Adrenal gland (tissue), 12 donors: ENCODE measurements around the gene AP2A2. TPM values are rescaled to one million over a fixed set of nuclear protein-coding genes. Genes with fewer than 3 reads are reported as not detected.

Experiments used
- DNase-seq, 7 donors: peaks; one replicate each; pipeline ENCODE4 v3.0.0-alpha.2; 2019 to 2020
- H3K27ac ChIP-seq, 5 donors: fragments of 200-600 bp; sonication (generic) in 4 of 5; 1 replicate in 3 of 5; 2 replicates in 2 of 5; pipeline versions ENCODE4 v1.5.1 to v1.8.0; 2016 to 2020; ENCODE audit warnings: mild to moderate bottlenecking in 1 of 5
- H3K27me3 ChIP-seq: fragments of 200-600 bp; 2 replicates; pipeline ENCODE4 v1.8.0; 2021
- H3K36me3 ChIP-seq, 2 donors: fragments of 200-600 bp; replicated peaks in 1 of 2; 1 replicate in 1 of 2; 2 replicates in 1 of 2; pipeline versions ENCODE4 v1.5.1 to v1.8.0; 2018 to 2022
- H3K4me1 ChIP-seq, 2 donors: fragments of 200-600 bp; replicated peaks in 1 of 2; 1 replicate in 1 of 2; 2 replicates in 1 of 2; pipeline versions ENCODE4 v1.5.1 to v1.8.0; 2018 to 2021
- H3K4me3 ChIP-seq, 4 donors: fragments of 200-600 bp; sonication (generic) in 3 of 4; one replicate each; pipeline ENCODE4 v1.5.1; 2016 to 2018
- H3K9me3 ChIP-seq, 3 donors: fragments of 200-600 bp; sonication (generic) in 1 of 3; replicated peaks in 1 of 3; 1 replicate in 2 of 3; 2 replicates in 1 of 3; pipeline versions ENCODE4 v1.5.1 to v1.8.0; 2016 to 2021
- POLR2A ChIP-seq, 2 donors: fragments of 450-650 bp; IDR thresholded peaks; one replicate each; pipeline ENCODE4 v1.6.1; 2017; ENCODE audit warnings: antibody characterized with exemption in 2 of 2, mild to moderate bottlenecking in 2 of 2, moderate library complexity in 1 of 2
- WGBS, 4 donors: extraction: QIAGEN DNeasy Blood & Tissue Kit in 2 of 4; methylation state at CpG; one replicate each; pipeline versions ENCODE4 v1.1.5 to v1.1.7; 2013 to 2017; 5-methylcytosine and 5-hydroxymethylcytosine counted together
- intact Hi-C, 2 donors: fragments of 100-400 bp; cut with DNase I; formaldehyde crosslinking; loops; one replicate each; pipeline versions ENCODE4 v1.14.1 to v1.15.0; 2022 to 2023
- polyA plus RNA-seq, 3 donors: library from polyadenylated mRNA; stranded (reverse); fragments of 200-250 nt in 2 of 3; fragments of 350-450 nt in 1 of 3; fragmentation: Illumina TruSeq in 1 of 3; extraction: RNeasy Lipid Tissue Mini Kit (QIAGEN cat#74804) in 1 of 3; gene quantifications; one replicate each; pipeline ENCODE4 v1.2.3, GENCODE V29; 2013 to 2014
- total RNA-seq, 9 donors: library from RNA; depleted of rRNA in 4 of 9; stranded (reverse); fragments of >200 nt in 4 of 9; fragments of 120-200 nt in 1 of 9; fragmentation: NEBNext Ultra II Directional in 1 of 9; extraction: Animal tissue kit (Norgen Biotek cat#: 25700) in 1 of 9; gene quantifications; one replicate each; pipeline versions ENCODE4 v1.1.0 to v1.2.4, GENCODE V29; 2013 to 2023
- TF ChIP-seq, protein P1 (sequence below), 6 experiments: fragments of 450-650 bp in 4 of 6; fragments of 200-600 bp in 2 of 6; sonication (generic) in 1 of 6; IDR thresholded peaks; 1 replicate in 5 of 6; 2 replicates in 1 of 6; pipeline versions ENCODE4 v1.5.1 to v1.8.0; 2016 to 2021; ENCODE audit warnings: antibody characterized with exemption in 6 of 6, mild to moderate bottlenecking in 2 of 6, moderate library complexity in 1 of 6
- donor health status: healthy with polysubstance abuse.
- donor health status: Bipolar disorder and iron deficiency.
- donor health status: DM: yes; HTN: yes; CAD: no.
- donor health status: DM: no; HTN: no; CAD: no.
- donor health status: DM: no; HTN: no; CAD: no.
- donor health status: DM: yes; HTN: yes; CAD: no.

AP2A2 gene
- total and polyA plus RNA-seq, 12 donors, result 15.3 to 115 (median 73.1) TPM

DNA sequence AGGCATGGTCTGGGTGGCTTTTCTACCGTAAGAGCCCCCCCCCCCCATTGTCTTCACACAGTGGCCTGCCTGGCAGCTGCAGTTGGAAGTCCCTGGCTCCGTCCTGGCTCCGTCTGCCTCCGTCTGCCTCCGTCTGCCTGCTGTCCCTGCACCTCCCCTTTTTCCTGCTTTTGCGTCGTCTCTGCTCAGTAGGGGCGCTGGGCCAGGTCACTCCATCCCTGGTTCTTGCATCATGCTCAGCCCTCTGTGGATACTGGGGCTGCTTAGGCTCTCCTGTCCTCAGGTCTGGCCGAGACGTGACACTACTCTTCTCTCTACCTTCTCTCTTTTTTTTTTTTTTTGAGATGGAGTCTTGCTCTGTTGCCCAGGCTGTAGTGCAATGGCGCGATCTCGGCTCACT, 27.8 kb downstream of the AP2A2 start:
- H3K4me1 ChIP-seq, result peaks cover 0 to 18% of the 10 kb centered on the region in 2 donors
- no peak overlapping the region for H3K4me3 ChIP-seq
- H3K27me3 ChIP-seq, result no peaks in the 10 kb centered on the region
- peaks cover 0 to 5% of the 10 kb centered on the region in 2 donors for H3K36me3 ChIP-seq
- DNase-seq, result no peak
- WGBS, 4 donors, result 80 to 85% (median 82%) methylated on average over 13 of the region's 13 CpGs
- intact Hi-C loops, result no loop called here
- H3K27ac ChIP-seq, result no peak overlapping the region
- TF ChIP-seq, protein P1, sequence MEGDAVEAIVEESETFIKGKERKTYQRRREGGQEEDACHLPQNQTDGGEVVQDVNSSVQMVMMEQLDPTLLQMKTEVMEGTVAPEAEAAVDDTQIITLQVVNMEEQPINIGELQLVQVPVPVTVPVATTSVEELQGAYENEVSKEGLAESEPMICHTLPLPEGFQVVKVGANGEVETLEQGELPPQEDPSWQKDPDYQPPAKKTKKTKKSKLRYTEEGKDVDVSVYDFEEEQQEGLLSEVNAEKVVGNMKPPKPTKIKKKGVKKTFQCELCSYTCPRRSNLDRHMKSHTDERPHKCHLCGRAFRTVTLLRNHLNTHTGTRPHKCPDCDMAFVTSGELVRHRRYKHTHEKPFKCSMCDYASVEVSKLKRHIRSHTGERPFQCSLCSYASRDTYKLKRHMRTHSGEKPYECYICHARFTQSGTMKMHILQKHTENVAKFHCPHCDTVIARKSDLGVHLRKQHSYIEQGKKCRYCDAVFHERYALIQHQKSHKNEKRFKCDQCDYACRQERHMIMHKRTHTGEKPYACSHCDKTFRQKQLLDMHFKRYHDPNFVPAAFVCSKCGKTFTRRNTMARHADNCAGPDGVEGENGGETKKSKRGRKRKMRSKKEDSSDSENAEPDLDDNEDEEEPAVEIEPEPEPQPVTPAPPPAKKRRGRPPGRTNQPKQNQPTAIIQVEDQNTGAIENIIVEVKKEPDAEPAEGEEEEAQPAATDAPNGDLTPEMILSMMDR (IDR thresholded peaks at IDR 0.05), result no peak
- no peak for TF ChIP-seq POLR2A (IDR thresholded peaks at IDR 0.05)
- no peaks in the 10 kb centered on the region for H3K9me3 ChIP-seq

DNA sequence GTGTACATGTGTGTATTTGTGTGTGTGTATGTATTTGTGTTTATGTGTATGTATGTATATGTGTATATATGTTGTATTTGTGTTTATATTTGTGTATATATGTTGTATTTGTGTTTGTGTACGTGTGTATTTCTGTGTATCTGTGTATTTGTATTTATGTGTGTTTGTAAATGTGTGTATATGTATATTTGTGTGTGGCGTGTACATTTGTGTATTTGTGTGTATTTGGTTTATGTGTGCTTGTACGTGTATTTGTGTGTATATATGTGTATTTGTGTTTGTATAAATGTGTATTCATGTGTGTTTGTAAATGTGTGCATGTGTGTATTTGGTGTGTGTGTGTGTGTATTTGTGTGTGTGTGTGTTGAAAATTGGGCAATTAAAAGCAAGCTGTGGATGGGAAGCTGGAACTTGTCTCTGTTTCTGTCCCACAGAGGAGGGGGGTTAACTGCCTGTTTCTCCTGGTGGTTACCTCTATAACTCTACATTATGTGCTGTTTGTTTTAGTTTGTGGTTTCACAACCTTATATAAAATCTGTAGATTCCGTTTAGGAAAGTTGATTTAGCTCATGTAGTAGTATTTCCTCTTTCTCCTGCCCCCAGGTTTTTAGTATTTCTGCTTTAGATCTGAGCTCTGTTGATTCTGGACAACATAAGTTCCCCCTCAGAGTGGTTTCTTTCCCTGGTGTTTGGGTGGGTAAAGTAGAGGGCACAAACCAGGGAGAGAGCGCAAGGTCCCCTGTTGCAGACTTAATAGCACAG, 28.9 kb downstream of the AP2A2 start:
- H3K9me3 ChIP-seq, result no peaks in the 10 kb centered on the region
- 78 to 88% (median 84%) methylated on average over 5 of the region's 5 CpGs for WGBS, 4 donors
- no peak overlapping the region for H3K4me3 ChIP-seq
- peaks cover 0 to 18% of the 10 kb centered on the region in 2 donors for H3K4me1 ChIP-seq
- no peaks in the 10 kb centered on the region for H3K27me3 ChIP-seq
- DNase-seq, result no peak
- TF ChIP-seq POLR2A (IDR thresholded peaks at IDR 0.05), result no peak
- TF ChIP-seq, protein P1 (IDR thresholded peaks at IDR 0.05), result no peak
- H3K36me3 ChIP-seq, result peaks cover 0 to 8% of the 10 kb centered on the region in 2 donors
- intact Hi-C loops, result no loop called here
- no peak overlapping the region for H3K27ac ChIP-seq

DNA sequence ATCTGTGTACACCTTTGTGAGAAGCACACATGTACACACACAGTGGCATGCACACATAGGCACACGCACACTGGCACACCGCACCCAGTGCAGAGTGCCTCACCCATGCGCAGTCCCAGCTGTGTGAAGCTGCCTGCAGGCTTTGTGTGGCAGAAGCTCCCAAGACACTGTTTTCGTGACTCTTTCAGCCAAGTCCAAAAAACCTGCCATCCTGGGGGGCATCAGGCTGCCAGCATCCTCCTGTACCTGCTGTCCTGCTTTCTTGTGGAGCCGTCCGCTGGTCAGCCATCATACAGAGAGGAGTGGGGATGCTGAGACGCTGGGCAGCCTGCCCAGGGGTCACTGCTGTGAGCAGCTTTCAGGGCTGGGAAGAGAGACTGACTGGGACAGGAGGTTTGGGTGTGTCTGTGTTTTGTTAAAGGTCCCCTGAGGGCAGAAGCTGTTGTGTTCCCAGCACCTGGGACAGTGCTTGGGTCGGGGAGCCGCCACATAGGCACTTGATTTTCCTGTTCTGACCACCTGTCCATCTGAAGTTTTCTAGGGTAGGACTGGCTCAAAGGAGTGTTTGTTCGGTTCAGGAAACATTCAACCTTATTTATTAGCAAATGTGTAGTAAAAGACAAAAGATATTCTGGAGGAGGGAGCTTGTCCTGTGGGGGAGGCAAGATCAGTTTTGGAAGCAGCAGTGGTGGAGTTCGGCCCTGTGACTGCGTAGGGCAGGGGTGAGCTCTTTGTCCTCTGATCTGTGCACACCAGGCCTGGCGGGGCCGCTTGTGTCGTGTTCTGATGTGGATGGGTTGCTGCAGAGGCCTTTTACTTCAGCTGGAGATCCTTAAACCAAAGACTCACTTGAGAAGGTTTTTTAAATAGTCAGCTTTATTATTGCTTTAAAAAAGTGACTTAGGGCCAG, 29.7 kb downstream of the AP2A2 start:
- no peak overlapping the region for H3K27ac ChIP-seq
- TF ChIP-seq, protein P1 (IDR thresholded peaks at IDR 0.05), result no peak
- no peak for TF ChIP-seq POLR2A (IDR thresholded peaks at IDR 0.05)
- intact Hi-C loops, result no loop called here
- no peaks in the 10 kb centered on the region for H3K9me3 ChIP-seq
- peaks cover 0 to 17% of the 10 kb centered on the region in 2 donors for H3K36me3 ChIP-seq
- no peak overlapping the region for H3K4me3 ChIP-seq
- WGBS, 4 donors, result 67 to 85% (median 83%) methylated on average over 11 to 15 of the region's 15 CpGs
- DNase-seq, result no peak
- no peaks in the 10 kb centered on the region for H3K27me3 ChIP-seq
- H3K4me1 ChIP-seq, result peaks cover 0 to 18% of the 10 kb centered on the region in 2 donors

DNA sequence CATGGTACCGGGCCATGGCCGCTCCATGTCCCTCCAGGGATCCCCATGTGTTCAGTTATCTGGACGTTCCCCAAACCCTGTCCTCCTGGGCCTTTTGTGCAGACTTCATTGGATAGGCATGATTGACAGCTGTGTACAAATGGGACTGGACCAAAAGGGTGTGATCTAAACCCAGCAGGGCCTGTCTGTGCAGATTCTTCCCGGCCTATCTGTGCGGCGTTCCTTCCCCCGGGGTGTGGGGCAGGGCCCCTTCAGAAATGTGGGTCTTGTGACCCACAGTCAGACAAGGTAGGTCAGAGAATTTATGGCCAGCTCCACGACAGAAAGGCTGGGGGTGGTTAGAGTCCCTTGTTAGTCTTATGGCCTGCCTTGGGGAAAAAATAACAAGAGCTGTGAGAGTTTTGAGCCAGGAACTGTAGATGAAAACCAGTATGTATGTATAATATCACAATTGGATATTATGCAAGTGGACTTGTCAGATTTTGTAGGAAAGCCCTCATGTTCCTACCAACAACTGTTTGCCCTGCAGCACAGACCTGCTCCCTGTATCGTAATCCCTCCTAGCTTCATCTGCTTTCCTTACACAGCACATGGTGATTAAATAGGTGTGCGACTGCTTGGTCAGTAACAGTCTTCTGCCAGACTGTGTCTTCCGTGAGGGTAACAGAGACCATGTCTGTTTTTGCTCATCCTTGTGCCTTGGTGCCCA, 31.7 kb downstream of the AP2A2 start:
- no peaks in the 10 kb centered on the region for H3K9me3 ChIP-seq
- WGBS, 4 donors, result 78 to 85% (median 81%) methylated on average over 11 of the region's 11 CpGs
- peaks cover 0 to 16% of the 10 kb centered on the region in 2 donors for H3K4me1 ChIP-seq
- no peaks in the 10 kb centered on the region for H3K27me3 ChIP-seq
- TF ChIP-seq, protein P1 (IDR thresholded peaks at IDR 0.05), result no peak
- no peak for TF ChIP-seq POLR2A (IDR thresholded peaks at IDR 0.05)
- peaks cover 0 to 26% of the 10 kb centered on the region in 2 donors for H3K36me3 ChIP-seq
- H3K27ac ChIP-seq, result no peak overlapping the region
- no peak overlapping the region for H3K4me3 ChIP-seq
- no peak for DNase-seq
- intact Hi-C loops, result no loop called here
